GM18951 (cell line): Measurements from ENCODE around the gene MT1A.
"Not testable (repeated sequence)": the region's sequence is repeated elsewhere in the genome, so short reads cannot be mapped to it uniquely, and the experiment has no call there.

Source experiments
- POLR2A ChIP-seq: IDR thresholded peaks from 4 replicates; pipeline ENCODE4 v1.6.1; 2011; ENCODE audit warnings: mild to moderate bottlenecking; ENCODE audit not compliant: insufficient read length, insufficient read depth; ENCODE audit errors: extremely low read depth
- in situ Hi-C: fragments of 300-500 bp; cut with MboI; formaldehyde crosslinking; loops from one replicate; pipeline ENCODE4 v1.12.0; 2022; ENCODE audit warnings: low sequenced_read_pairs, mixed read lengths, inconsistent platforms; ENCODE audit not compliant: unreplicated experiment

Gene MT1A

DNA sequence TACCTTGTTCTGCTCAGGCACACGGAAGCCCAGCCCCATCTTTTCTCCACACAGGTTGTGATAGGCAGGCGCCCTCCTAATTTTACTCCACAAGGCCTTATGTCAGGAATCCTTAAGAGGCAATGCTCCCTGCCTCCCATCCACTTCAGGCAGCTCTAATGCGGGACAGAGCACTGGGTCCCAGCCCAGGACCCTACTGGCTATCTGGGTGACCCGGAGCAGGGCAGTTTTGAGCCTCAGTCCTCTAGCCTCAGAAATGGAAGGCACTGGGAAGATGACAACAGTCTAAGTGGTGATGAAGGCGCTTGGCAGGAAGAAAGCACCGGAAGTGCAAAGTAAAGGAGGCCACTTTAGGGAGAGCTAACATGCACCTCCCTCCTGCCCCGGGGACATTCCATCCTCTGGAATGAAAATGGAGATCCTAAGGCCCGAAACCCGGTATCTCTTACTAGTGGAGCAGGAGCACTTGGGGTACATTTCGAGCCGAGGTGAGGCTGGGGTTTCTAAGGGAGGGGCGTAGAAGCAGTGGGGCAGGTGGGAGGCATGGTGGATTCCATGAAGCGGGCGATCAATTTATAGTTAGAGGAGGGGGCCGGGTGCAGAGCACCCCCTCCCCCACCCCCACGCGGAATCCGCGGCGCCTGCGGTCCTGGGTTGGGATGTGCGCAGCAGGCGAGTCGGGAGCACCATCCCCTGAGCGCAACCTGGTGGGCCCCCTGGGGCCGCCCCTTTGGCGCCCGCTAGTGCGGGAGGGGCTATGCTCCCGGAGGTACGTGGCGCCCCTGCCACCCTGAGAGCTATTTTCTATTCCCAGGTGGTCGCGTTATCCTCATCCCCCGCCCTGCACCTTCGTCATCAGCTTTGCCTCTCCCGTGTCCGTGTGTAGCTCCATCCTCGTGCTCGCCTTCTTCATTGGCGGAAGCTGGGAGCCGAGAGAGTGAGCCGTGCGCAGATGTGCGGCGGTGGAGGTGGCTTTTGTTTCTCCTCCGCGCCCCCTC is 24.2 kb downstream of the MT1A start:
- in situ Hi-C loops = no loop called here
- no peak for TF ChIP-seq POLR2A

DNA sequence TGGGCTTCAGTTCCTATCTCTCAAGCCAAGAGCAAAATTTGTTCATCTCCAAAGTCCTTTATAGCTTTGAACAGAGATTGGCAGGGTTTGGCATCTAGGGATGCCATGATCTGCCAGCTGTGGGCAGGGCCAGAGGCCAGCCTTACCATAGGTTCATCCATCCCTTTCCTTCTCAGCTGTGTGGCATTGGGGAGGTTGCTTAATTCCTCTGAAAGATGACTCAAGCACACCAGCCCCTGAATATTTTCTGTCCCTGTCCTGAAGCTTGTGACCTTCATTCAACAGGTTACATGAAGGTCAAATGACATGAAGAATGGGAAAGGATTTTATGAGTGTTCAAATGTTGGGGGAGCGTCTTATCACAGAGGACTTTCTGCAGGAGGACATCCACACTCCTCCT is 26.0 kb downstream of the MT1A start:
- no peak for TF ChIP-seq POLR2A
- in situ Hi-C loops = no loop called here

DNA sequence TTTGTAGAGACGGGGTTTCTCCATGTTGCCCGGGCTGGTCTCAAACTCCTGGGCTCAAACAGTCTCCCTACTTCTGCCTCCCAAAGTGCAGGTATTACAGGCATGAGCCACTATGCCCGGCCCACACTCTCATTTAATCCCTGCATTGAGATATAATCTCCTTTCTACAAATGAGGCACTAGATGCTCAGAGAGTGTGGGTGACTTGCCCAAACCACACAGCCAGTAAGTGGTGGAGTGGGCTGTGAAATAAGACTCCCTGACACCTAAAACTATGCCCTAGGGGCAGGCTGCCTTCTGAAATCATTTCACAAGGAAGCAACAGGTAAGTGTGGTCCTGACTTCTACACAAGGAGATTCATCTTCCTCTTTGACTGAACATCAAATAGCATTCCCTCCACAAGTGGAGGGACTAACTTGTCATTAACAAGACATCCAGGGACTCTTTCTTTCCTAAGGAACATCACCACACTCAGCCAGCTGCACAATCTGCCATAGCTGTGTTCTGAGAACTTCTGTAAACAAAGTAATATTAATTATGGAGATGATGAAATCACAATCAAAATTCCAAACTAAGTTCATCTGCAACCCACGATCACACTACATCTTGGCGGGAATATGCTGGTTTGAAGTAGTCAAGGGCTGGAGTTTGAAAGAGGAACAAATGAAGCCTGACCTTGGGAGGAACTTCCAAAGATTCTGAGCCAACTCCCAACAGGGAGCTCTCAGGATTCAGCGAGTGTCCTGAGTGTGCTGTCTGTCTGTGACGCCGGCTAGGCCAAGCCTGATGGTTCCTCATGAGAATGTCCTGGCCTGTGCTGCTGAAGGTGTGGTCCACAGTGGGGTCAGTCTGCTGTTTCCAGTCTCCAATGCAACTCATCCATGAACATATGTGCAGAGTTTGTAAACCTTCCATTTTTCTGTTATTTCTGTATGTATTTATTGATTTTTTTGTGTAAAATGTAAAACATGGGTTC is 27.1 kb downstream of the MT1A start:
- in situ Hi-C loops = not testable (repeated sequence)

DNA sequence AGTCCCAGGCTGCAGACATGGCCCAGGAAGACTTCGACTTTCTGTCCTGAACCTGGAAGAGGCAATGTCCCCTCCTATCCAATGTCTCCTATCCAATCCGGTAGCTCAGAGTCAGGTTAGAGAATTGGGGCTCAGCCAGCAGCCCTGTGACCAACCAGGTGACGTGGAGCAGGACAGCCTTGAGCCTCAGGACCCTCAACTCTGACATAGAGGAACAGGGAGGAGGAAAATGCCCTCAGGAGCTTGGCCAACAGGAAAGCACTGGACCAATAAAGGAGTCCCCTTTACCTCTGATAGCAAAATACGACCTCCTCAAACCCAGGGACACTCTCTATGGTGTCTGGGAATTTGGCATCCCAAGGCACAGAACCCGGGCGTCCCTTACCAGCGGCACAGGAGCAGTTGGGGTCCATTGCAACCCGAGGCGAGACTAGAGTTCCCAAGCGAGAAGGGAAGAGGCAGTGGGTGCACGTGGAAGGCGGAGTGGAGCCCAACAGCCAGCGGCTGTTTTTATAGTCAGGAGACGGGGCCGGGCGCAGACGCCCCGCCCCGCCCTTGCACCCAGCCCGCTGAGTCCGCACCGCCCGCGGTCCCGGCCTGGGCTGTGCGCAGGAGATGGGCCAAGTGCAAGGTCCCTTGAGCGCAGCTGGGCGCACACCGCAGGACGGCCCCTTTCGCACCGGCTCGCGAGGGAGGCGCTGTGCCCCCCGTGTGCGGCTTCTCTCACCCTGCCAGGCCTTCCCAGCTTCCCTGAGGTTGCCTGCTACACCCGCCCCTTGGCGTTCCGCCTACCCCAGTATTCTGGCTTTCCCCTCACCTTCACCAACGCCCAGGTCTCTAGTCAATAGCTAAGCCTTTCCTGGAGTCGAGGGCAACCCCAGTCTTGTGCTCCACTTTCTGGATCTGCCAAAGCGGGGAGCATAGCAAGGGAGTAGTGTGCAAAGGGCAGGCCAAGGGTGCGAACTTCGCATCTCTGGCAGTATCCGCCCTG is 29.4 kb downstream of the MT1A start, which contains the start of gene MT1G:
Gene MT1G, minus strand, starts transcription at position 485 of the 991 bp plus-strand sequence. Its CDS starts 72 bp downstream, at position 413.
- in situ Hi-C loops = no loop called here
- TF ChIP-seq POLR2A = no peak

DNA sequence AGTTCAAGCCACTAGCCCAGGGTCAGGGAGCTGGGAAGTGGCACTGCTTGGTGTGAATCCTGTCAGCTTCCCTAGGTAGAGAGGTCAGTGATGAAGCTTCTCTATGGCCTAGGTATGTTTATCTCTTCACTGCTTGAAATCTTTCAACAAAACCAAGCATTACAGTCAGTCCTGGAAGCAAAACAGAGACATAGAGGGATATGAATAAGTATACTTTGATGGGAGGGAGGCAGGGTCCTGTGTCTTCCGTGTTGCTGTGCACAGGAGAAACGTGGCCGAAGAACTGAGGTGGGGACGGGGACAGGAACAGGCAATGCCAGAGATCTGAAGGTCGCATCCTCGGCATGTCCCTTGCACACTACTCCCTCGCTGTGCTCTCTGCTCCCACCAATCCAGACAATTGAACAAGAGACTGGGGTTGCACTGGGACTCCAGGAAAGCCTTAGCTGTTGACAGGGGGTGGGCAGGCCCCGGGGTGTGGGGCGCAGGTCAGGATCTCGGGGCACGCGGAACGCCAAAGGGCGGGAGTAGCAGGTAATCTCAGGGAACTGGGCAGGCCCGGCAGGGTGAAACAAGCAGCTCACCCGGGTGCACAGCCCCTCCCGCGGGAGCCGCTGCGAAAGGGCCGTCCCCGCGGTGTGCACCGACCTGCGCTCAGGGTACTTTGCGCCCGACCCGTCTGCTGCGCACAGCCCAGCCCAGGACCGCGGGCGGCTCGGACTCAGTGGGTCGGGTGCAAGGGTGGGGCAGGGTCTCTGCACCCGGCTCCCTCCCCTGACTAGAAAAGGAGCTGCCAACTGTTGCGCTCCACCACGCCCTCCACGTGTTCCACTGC is 30.8 kb downstream of the MT1A start, which contains the start of gene MT1H:
Gene MT1H, plus strand, starts transcription at position 810 of the 835 bp plus-strand sequence. CDS start 71 bp downstream, outside the sequence.
- in situ Hi-C loops = no loop called here
- TF ChIP-seq POLR2A = no peak

DNA sequence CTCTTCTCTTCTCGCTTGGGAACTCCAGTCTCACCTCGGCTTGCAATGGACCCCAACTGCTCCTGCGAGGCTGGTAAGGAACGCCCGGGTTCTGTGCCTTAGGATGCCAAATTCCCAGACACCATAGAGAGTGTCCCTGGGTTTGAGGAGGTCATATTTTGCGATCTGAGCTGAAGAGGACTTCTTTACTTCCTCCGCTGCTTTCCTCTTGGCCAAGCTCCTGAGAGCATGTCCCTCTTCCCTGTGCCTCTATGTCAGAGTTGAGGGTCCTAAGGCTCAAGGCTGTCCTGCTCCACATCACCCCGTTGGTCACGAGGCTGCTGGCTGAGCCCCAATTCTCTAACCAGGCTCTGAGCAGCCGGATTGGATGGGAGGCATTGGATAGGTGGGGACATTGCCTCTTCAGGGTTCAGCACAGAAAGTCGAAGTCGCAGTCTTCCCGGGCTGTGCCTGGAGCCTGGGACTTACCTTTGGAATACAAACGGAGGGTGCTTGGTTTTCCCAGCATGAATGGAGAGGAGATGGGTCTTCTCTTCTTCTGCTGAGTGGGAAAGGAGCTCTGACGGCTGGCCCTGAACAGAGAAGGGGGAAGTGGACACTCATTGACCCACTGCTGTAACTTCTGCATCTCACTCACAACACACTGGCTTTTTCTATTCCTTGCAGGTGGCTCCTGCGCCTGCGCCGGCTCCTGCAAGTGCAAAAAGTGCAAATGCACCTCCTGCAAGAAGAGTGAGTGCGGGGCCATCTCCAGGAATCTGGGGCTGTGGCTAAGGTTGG is 31.6 kb downstream of the MT1A start:
- in situ Hi-C loops = no loop called here
- no peak for TF ChIP-seq POLR2A

DNA sequence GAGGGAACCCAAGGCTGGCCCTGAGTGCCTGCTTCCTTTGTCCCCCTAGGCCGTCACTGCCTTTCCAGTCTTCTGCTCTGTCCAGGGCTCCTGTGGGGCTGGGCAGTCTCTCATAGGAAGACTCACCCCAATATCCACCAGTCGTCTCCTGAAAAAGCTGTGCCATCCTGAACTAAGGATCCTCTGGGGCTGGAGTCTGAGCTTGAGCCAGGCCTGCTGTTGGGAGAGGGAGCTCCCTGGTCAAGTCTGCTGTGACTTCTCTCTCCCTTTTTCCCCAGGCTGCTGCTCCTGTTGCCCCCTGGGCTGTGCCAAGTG is 32.1 kb downstream of the MT1A start:
- TF ChIP-seq POLR2A = no peak
- in situ Hi-C loops = no loop called here

DNA sequence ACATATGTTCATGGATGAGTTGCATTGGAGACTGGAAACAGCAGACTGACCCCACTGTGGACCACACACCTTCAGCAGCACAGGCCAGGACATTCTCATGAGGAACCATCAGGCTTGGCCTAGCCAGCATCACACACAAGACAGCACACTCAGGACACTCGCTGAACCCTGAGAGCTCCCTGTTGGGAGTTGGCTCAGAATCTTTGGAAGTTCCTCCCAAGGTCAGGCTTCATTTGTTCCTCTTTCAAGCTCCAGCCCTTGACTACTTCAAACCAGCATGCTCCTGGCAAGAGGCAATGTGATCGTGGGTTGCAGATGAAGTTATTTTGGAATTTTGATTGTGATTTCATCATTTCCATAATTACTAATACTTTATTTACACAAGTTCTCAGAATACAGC is 33.2 kb downstream of the MT1A start:
- in situ Hi-C loops = not testable (repeated sequence)

DNA sequence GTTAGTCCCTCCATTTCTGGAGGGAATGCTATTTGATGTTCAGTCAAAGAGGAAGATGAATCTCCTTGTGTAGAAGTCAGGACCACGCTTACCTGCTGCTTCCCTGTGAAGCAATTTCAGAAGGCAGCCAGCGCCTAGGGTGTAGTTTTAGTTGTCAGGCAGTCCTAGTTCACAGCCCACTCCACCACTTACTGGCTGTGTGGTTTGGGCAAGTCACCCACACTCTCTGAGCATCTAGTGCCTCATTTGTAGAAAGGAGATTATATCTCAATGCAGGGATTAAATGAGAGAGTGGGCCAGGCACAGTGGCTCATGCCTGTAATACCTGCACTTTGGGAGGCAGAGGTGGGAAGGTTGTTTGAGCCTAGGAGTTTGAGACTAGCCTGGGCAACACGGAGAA is 33.7 kb downstream of the MT1A start:
- in situ Hi-C loops = not testable (repeated sequence)

DNA sequence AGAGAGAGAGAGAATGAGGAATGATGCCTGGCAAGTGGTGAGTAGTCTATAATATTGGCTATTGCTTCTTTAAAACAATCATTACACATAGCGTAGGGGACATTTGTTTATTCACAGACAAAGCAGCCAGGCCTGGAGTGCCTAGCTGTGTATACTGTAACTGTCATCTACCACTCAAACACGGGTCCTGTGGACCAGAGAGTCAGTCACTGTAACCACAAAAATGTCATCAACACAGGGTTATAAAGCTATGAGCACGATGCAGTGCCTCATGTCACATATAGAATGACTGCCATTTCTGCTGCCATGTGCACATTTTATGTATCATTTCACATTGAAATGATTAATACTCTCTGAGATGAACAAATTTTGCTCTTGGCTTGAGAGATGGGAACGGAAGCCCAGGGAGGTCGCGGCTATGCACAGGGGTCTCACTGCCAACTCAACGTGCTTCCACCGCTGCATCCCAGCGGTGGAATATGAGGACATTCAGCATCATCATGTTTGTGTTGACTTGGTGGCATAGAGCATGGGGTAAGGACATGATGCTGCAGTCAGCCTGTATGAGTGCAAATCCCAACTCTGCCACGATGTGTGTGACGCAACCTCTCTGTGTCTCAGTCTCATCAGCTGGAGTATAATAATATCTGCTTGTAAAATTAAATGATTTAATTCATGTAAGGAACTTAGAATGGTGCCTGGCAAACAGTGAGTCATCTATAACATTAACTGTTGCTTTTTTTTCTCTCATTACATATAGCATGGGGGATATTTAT is 34.5 kb downstream of the MT1A start:
- TF ChIP-seq POLR2A = no peak
- in situ Hi-C loops = no loop called here
